Stimulated activated CD4-positive, alpha-beta T cell treated with anti-CD3 and anti-CD28 coated beads, Interleukin-4, amount 100 ng/mL, for 48 hours (primary cell): ENCODE data around the gene GPR78.

Experiments used
- DNase-seq, 2 donors: peaks; one replicate each; pipeline ENCODE4 v3.0.0-alpha.2; 2020; ENCODE audit warnings: low read depth in 2 of 2

The GPR78 gene

DNA sequence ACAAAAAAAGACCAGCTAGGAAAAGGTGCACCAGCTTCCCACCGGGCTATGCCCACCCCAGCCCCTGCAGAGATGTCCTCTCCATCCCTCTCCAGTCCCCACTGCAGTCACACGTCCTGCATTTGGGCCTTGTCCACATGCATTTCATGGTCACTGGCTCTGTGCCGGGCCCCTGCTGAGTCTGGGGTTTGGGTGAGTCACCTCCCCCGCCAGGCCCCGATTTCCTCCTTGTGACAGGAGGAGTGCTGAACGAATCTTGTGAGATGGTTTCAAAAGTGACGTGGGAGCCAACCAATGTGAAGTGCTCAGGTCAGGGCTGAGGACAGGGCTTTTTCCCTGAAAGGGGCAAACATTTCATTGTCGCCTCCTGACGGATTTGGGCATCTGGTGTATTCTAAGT is 19.5 kb downstream of the GPR78 start:
- DNase-seq: no peak

GRCh38 chr4:8600266-8600665 is 20.1 kb downstream of the GPR78 start:
- no peak for DNase-seq

DNA sequence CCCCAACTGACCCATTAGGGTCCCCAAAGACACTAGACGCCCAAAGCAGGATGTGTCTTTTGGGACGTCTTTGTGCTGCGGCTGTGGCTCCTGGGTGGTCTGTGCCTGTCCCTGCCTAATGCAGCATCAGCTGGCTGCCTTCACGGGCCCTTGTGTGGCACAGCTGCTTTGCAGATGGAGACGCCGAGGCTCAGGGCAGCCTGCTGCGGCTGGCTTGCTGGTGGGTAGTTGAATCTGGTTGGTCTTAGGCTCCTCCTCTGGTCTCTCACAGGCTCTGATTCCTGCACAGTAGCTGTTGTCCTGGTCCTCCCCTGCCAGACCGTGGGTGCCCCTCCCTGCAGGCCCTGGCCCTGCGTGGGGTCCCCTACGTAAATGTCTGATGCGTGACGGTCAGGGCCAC is 20.5 kb downstream of the GPR78 start:
- DNase-seq: no peak

DNA sequence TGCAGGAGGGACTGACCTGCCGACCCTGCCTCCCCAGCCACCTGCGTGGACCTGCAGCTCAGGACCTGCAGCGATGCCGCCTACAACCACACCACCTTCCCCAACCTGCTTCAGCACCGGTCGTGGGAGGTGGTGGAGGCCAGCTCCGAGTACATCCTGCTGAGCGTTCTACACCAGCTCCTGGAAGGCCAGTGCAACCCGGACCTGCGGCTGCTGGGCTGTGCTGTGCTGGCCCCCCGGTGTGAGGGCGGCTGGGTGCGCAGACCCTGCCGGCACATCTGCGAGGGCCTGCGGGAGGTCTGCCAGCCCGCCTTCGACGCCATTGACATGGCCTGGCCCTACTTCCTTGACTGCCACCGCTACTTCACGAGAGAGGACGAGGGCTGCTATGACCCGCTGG is 20.9 kb downstream of the GPR78 start:
- DNase-seq: no peak

GRCh38 chr4:8601556-8601955 is 21.4 kb downstream of the GPR78 start:
- DNase-seq: no peak

DNA sequence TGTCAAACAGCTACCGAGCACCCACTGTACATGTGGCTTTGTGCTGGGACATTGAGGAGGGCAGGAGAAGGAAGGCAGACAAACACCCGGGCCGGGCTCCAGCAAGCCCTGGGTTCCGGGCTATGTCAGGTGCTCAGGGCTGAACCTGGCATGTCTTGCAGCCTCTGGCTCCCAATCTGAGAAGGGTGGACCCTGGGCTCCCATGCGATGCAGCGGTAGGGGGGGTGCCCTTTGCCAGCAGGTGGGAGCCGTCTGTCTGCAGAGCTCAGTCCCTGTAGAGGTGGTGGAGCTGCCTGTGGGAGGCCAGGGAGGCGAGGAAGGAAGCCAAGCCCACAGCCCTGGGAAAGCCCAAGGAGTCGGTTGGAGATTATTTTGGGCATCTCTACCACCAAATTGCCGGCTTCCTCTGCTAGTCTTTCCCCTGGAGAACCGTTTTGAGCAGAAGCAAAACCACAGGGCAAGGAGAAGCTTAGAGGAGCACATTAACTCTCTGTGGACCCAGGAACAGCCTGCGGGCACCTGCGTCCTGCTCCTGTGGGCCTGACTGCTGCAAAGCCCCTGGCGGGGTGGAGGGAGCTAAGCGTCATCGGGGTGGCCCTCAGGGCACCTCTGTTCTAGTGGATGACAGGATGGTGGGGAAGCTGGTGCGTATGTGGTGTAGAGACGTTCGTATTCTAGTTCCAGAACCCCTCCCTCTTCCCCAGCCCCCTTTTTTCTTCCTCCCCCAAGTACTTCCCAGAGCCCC is 22.7 kb downstream of the GPR78 start:
- DNase-seq: no peak

DNA sequence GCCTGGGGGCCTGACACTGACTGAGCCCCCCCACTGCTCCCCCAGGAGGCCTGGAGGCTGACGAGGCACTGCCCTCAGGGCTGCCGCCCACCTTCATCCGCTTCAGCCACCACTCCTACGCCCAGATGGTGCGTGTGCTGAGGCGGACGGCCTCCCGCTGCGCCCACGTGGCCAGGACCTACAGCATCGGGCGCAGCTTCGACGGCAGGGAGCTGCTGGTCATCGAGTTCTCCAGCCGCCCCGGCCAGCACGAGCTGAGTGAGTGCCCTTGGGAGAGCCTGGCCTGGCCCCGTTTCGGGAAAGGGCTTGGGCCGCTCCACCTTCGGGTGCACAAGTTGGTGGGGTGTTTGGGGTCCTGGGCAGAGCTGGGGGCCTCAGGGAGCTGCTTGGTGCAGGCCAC is 23.7 kb downstream of the GPR78 start:
- no peak for DNase-seq

GRCh38 chr4:8605289-8605688 is 25.1 kb downstream of the GPR78 start:
- no peak for DNase-seq

DNA sequence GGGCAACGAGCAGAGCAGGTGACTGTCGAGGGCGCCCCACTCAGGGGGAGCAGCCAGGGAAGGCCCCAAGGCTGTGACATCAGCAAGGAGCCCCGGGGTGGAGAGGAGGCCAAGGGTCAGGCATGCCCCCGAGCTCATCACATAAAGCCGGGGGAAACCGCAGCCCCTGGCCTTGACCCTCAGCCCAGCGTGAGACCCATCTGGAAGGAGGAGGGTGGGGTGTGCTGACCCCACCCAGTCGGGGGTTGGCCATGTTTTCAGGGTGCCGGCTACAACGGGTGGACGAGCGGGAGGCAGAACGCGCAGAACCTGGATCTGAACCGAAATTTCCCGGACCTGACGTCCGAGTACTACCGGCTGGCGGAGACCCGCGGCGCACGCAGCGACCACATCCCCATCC is 26.3 kb downstream of the GPR78 start:
- no peak for DNase-seq

DNA sequence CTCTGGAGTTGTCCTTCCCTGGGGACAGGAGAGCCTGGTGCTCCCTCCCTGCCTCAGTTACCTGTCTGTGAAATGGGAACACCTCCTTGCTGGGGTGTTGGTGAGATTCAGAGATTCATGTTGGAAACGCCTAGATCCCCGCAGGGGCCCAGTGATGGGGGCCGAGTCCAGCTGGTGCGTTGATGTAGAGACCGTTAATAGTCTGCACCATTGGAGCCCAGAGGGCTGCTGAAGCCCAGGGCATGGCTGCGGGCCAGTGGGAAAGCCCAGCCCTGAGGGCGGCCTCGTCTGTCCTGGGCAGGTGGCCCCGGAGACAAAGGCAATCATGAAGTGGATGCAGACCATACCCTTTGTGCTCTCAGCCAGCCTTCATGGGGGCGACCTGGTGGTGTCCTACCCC is 26.8 kb downstream of the GPR78 start:
- DNase-seq: no peak

DNA sequence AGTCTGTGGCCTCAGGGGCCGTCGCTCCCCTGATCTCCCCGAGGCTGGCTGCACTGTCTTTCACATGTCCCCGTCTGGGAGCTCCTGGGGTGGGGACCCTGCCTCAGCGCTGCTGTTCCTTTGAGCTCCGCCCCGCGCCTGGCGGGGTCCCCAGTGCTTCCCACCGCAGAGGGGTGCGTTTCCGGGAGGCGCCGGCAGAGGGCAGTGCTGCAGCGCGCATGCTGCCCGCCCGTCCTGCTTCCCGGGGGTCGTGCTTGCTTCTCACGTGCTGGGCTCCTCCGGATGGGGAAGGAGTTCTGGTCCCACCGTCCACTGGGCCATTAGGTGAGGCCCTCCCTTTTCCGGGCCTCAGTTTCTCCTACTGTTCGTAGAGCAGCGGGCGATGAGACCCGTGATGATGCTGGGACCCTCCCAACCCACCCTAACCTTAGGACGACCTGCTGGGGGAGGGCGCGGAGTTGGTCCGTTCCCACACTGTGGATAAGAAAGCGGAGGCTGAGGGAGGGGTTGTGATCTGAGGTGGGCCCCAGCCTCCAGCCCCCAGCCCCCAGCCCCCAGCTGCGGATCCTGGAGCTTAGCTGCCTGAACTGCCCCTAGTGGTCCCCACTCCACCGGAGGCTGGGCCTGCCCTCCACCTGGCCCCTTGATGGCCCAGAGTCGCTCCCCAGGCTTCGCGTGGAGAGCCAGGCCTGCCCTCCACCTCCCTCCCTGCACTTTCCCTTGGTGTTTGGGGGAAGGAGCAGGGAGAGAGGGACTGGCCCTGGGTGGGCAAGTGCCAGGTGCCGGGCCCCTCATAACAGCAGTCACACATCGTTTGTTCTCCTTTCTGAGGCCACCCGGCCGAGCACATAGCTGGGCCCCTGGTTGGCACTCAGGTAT is 27.6 kb downstream of the GPR78 start:
- DNase-seq: peak; percentile 16 to 54

GRCh38 chr4:8608714-8609391 is 28.7 kb downstream of the GPR78 start:
- no peak for DNase-seq

GRCh38 chr4:8609406-8609805 is 29.2 kb downstream of the GPR78 start:
- DNase-seq: no peak

DNA sequence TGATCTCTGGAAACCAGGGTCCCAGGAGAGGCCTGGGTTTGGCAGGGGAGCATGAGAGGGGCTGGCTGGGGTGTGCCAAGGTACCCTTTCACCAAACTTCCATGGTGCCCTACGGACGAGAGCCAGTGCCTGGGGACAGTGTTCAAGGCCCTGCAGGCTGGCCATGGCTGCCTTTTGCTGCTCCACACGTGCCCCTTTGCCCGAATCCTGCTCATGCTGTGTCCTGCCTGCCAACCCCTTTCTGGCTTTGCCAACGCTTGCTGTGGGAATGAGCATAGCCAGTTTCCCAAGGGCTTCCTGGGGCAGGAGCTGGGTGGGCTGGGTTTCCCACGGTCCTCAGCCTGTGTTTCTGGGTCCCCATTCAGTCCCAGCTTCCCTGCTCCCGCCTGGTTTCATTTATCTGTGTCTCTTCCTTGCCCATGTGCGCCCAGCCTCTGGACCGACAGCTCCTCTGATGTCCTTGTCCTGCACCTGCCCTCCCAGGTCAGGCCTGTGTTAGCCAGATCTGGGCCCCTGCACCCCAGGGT is 29.7 kb downstream of the GPR78 start:
- DNase-seq: no peak

GRCh38 chr4:8610858-8611616 is 30.8 kb downstream of the GPR78 start:
- DNase-seq: no peak

DNA sequence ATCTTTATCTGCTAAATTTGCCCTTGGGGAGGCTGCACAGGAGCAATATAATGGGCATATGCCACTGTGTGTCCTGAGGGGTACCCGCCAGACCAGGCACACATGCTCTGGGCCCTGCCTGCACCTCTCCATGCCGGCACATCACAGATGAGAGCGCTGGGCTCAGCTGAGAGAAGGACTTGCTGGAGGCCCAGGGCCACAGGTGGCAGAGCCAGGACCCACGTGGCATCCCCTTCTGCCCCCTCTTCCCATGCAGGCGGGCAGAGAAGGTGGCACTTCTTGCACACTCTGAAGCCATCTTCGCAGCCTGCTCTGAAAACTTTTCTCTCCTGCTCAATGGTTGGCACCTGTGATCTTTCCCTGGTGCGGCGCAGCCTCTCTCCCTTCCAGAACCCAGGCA is 32.5 kb downstream of the GPR78 start:
- no peak for DNase-seq

DNA sequence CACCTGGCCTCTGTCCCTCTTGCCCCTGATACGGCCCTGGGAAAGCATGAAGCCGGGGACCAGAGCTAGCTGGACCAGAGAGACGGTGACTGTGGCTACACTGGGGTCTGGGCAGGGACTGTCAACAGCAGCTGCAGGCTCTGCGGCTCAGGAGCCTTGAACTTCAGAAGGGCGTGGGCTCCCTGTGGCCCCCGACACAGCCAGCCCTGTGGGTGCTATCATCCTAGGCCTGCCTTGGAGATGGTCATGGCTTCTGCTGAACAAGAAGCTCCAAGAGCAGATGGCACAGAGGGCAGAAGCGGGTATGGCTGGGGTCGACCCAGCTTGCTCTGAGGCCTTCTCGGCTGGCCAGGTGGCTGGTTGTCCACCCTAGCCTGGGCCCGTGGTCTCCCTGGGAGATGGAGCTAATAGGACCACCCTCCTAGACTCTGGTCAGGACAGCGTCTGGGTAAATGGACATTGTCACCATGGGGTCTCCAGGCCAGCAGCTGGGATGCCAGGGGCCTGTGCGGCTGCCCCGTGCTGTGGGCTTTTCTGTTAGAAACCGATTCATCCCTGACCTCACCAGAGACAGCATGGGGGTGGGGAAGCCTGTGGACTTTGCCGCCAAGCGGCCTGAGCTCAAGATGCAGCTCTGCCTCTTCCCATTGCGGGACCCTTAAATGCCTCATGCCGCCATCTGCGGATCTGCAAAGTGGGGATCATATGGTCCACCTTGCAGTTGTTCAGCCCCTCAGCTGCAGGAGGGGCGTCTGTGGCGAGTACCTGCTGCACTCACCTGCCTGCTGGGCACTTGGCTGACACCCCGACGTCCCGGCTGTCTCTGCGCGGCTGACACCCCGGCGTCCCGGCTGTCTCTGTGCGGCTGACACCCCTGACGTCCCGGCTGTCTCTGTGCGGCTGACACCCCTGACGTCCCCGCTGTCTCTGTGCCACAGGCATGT is 33.5 kb downstream of the GPR78 start:
- no peak for DNase-seq

DNA sequence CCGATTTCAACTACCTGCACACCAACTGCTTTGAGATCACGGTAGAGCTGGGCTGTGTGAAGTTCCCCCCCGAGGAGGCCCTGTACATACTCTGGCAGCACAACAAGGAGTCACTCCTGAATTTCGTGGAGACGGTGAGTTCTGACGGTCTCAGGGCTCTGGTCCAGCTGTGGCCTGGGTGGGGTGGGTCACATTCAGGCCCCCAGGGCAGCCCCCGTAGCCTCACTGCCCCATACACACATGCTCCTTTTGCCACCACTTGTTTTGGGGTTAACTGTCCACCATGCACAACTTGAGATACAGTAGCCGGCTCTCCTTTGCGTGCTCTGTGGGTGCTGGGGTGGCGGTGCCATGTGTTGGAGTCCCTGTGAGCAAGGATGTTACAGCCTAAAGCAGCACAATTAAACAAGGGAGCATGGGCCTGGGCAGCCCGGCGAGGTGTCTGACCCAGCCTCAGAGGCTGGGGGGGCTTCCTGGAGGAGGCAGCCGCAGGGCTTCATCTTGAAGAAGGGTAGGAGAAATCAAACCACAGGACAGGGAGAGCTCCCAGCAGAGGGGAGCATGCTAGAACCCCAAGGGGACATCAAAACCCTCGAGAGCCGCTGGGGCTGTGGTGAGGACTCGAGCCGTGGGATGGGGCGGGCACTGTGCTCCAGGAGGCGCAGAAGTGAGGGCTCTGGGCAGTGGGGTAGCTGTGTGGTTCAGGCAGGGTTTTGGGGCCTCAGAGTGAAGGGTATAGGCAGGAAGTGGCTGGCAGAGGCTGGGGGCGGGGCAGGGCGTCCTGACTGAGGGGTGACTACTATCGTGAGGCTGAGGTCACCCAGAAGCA is 34.4 kb downstream of the GPR78 start:
- DNase-seq: no peak

GRCh38 chr4:8615366-8615765 is 35.2 kb downstream of the GPR78 start:
- no peak for DNase-seq
